Neuronal stem cell (in vitro differentiated cells): ENCODE measurements around the gene CDC42.

ENCODE experiments used
- DNase-seq: peaks from one replicate; pipeline ENCODE4 v3.0.0-alpha.2; 2013; ENCODE audit warnings: low spot score
- H2AFZ ChIP-seq: one replicate; pipeline ENCODE4 v1.6.1; 2013; ENCODE audit warnings: mild to moderate bottlenecking, low read length, inconsistent platforms
- H2AK5ac ChIP-seq: 2 replicates; pipeline ENCODE4 v1.6.1; 2013; ENCODE audit warnings: low read depth, mild to moderate bottlenecking, inconsistent platforms, low read length, moderate library complexity, mixed read lengths
- H2BK120ac ChIP-seq: 2 replicates; pipeline ENCODE4 v1.6.1; 2013; ENCODE audit warnings: low read depth, mild to moderate bottlenecking, inconsistent platforms, low read length, moderate library complexity, mixed read lengths
- H2BK12ac ChIP-seq: one replicate; pipeline ENCODE4 v1.6.1; 2013; ENCODE audit warnings: low read length, inconsistent platforms
- H2BK15ac ChIP-seq: 2 replicates; pipeline ENCODE4 v1.6.1; 2013; ENCODE audit warnings: mild to moderate bottlenecking, low read length, inconsistent platforms, mixed read lengths
- H2BK5ac ChIP-seq: one replicate; pipeline ENCODE4 v1.6.1; 2013; ENCODE audit warnings: inconsistent platforms, mild to moderate bottlenecking, low read length, moderate library complexity
- H3K14ac ChIP-seq: one replicate; pipeline ENCODE4 v1.6.1; 2013; ENCODE audit warnings: low read length, inconsistent platforms
- H3K18ac ChIP-seq: 2 replicates; pipeline ENCODE4 v1.6.1; 2013; ENCODE audit warnings: low read length, inconsistent platforms
- H3K23ac ChIP-seq: 2 replicates; pipeline ENCODE4 v1.6.1; 2013; ENCODE audit warnings: low read depth, mild to moderate bottlenecking, mixed read lengths, low read length, inconsistent platforms; ENCODE audit not compliant: poor library complexity
- H3K27ac ChIP-seq: replicated peaks from 3 replicates; pipeline ENCODE4 v1.5.1; 2013; ENCODE audit warnings: low read length, inconsistent platforms
- H3K27me3 ChIP-seq, 3 experiments: 2 replicates each; pipeline ENCODE4 v1.6.1; 2013; ENCODE audit warnings: low read length in 3 of 3, mild to moderate bottlenecking in 2 of 3, inconsistent platforms in 1 of 3, low read depth in 1 of 3, mixed read lengths in 1 of 3, moderate library complexity in 1 of 3; ENCODE audit not compliant: control insufficient read depth in 3 of 3, insufficient read depth in 3 of 3
- H3K36me3 ChIP-seq, 2 donors: replicated peaks in 1 of 2; 2 replicates each; pipeline ENCODE4 v1.6.1; 2013; ENCODE audit warnings: low read length in 2 of 2; ENCODE audit not compliant: control insufficient read depth in 2 of 2, insufficient read depth in 2 of 2
- H3K4ac ChIP-seq: 2 replicates; pipeline ENCODE4 v1.6.1; 2013; ENCODE audit warnings: inconsistent platforms, mild to moderate bottlenecking, low read length, moderate library complexity
- H3K4me1 ChIP-seq, 2 donors: 1 replicate in 1 of 2; 2 replicates in 1 of 2; pipeline ENCODE4 v1.6.1; 2013; ENCODE audit warnings: low read length in 2 of 2, low read depth in 1 of 2; ENCODE audit not compliant: control insufficient read depth in 2 of 2, insufficient read depth in 1 of 2
- H3K4me2 ChIP-seq: one replicate; pipeline ENCODE4 v1.6.1; 2013; ENCODE audit warnings: mild to moderate bottlenecking, low read length, inconsistent platforms; ENCODE audit not compliant: insufficient read depth, poor library complexity, severe bottlenecking
- H3K4me3 ChIP-seq, 2 donors: 2 replicates each; pipeline ENCODE4 v1.5.1; 2013; ENCODE audit warnings: low read length in 2 of 2, mild to moderate bottlenecking in 2 of 2, inconsistent platforms in 1 of 2, moderate library complexity in 1 of 2
- H3K79me1 ChIP-seq: one replicate; pipeline ENCODE4 v1.6.1; 2013; ENCODE audit warnings: low read depth, mild to moderate bottlenecking, inconsistent platforms, low read length, moderate library complexity
- H3K9ac ChIP-seq: one replicate; pipeline ENCODE4 v1.6.1; 2013; ENCODE audit warnings: mild to moderate bottlenecking, low read depth, low read length, inconsistent platforms; ENCODE audit not compliant: poor library complexity
- H3K9me3 ChIP-seq, 2 donors: replicated peaks in 1 of 2; 2 replicates each; pipeline versions ENCODE3 to v1.6.1; 2013; ENCODE audit warnings: low read length in 2 of 2, mild to moderate bottlenecking in 2 of 2, inconsistent platforms in 1 of 2, low read depth in 1 of 2, mixed read lengths in 1 of 2, moderate library complexity in 1 of 2; ENCODE audit not compliant: control insufficient read depth in 2 of 2, insufficient read depth in 1 of 2
- H4K8ac ChIP-seq: one replicate; pipeline ENCODE4 v1.6.1; 2013; ENCODE audit warnings: low read depth, mild to moderate bottlenecking, inconsistent platforms, low read length, moderate library complexity
- H4K91ac ChIP-seq: one replicate; pipeline ENCODE4 v1.6.1; 2013; ENCODE audit warnings: low read length, low read depth, mild to moderate bottlenecking, inconsistent platforms; ENCODE audit not compliant: poor library complexity
- WGBS, 2 donors: extraction: QIAGEN DNeasy Blood & Tissue Kit; methylation state at CpG; one replicate each; pipeline ENCODE4 v1.1.7; 2013; ENCODE audit warnings: missing lambda C conversion rate in 2 of 2, mixed read lengths in 1 of 2; ENCODE audit not compliant: insufficient read length in 2 of 2, insufficient replicate concordance in 1 of 2; ENCODE audit errors: extremely low coverage in 2 of 2; 5-methylcytosine and 5-hydroxymethylcytosine counted together

Gene CDC42

DNA sequence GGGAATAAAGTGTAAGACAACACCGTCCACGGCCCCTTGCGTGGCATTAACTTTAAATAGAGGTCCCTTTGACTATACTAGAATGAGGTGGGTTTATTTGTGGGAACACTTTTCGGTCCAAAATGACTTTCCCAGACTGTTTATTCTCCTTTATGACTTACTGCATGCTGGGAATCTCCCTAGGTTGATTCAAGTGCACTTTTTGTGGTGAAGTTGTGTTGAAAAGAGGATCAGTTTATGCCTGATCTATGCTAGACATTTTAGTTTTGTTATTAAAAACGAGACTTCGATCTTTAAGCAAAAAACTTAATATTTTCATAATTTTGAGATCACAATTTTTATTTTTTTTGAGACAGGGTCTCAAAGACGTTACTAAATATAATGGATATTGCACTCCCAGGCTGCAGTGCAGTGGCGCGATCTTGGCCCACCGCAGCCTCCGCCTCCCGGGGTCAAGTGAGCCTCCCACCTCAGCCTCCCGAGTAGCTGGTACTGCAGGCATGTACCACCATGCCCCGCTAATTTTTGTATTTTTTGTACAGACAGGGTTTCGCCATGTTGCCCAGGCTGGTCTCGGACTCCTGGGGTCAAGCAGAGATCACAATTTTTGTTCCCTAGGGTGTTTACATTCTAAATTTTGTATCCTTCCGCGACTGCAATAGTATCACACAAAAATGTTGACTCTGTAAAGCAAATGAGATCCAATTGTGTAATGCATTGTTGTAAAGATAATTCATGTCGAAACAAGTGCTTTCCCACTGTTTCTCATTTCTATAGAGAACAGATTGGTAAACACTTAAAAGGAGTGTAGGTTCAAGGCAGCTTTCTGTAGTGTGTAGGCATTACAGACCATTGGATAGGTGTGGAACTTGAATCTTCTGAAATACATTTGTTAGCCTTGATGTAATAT, 1.6 kb downstream of the CDC42 start:
- Histone ChIP-seq H3K36me3 (peaks cover 2 to 44% of the 10 kb centered on the region in 2 donors), H3K79me1 (peaks cover 2% of the 10 kb centered on the region), H4K91ac (no peak overlapping the region), H3K18ac (no peak overlapping the region), H2AFZ (no peak overlapping the region), H3K4me1 (peaks cover 4 to 6% of the 10 kb centered on the region in 2 donors), H3K27me3 (no peaks in the 10 kb centered on the region), H3K9ac (no peak overlapping the region), H4K8ac (no peak overlapping the region), H3K4me3 (peak overlapping the region; percentile 94 to 98), H3K14ac (no peak overlapping the region), H2BK12ac (no peak overlapping the region), H3K4me2 (peak overlapping the region; percentile 80), H2BK15ac (no peak overlapping the region), H2BK5ac (no peak overlapping the region), H2AK5ac (no peak overlapping the region), H3K4ac (no peak overlapping the region), H3K23ac (no peak overlapping the region), H3K9me3 (peaks cover 0 to 9% of the 10 kb centered on the region in 2 donors), H3K27ac (peak overlapping the region; percentile 94), H2BK120ac (no peak overlapping the region)
- WGBS, 2 donors = no CpG with 5 or more reads among the region's 19 CpGs
- DNase-seq = no peak

- Histone ChIP-seq H2BK120ac (no peak overlapping the region), H3K9ac (no peak overlapping the region), H3K4me3 (no peak overlapping the region), H3K4ac (no peak overlapping the region), H3K79me1 (peaks cover 2% of the 10 kb centered on the region), H3K18ac (no peak overlapping the region), H3K27ac (no peak overlapping the region), H3K9me3 (peaks cover 0 to 9% of the 10 kb centered on the region in 2 donors), H2AK5ac (no peak overlapping the region), H3K27me3 (no peaks in the 10 kb centered on the region), H4K91ac (no peak overlapping the region), H3K4me1 (peaks cover 4 to 6% of the 10 kb centered on the region in 2 donors), H3K36me3 (peaks cover 2 to 46% of the 10 kb centered on the region in 2 donors), H2AFZ (no peak overlapping the region), H2BK15ac (no peak overlapping the region), H2BK12ac (no peak overlapping the region), H4K8ac (no peak overlapping the region), H3K4me2 (no peak overlapping the region), H3K23ac (no peak overlapping the region), H3K14ac (no peak overlapping the region), H2BK5ac (no peak overlapping the region)
- no peak for DNase-seq
- WGBS, 2 donors = no CpG with 5 or more reads among the region's 6 CpGs
These were observed 3.0 kb downstream of the CDC42 start for GRCh38 chr1:22055463-22055862.

DNA sequence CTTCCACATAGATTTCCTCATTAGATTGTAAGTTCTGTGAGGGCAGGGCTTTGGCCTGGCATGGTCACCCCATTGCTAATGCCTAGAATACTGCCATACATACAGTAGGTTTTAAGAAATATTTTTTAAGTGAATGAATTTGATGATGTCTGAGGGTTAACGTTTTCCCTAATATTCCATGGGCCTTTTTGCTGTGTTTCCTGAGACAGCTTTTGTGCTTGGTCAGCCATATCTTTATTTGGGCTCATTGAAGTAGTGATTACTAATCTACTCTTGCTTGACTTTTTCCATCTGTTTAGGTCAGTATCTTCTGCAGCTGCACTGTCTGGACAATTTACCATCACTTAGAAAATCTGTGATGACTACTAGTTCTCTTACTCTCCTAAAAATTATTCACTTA, 3.5 kb downstream of the CDC42 start:
- Histone ChIP-seq H2AFZ (no peak overlapping the region), H3K27ac (no peak overlapping the region), H4K8ac (no peak overlapping the region), H2BK12ac (no peak overlapping the region), H3K9me3 (peaks cover 0 to 9% of the 10 kb centered on the region in 2 donors), H4K91ac (no peak overlapping the region), H3K4me2 (no peak overlapping the region), H3K18ac (no peak overlapping the region), H3K4me1 (peaks cover 4 to 6% of the 10 kb centered on the region in 2 donors), H3K36me3 (peaks cover 2 to 46% of the 10 kb centered on the region in 2 donors), H3K4me3 (no peak overlapping the region), H2BK5ac (no peak overlapping the region), H3K79me1 (peaks cover 2% of the 10 kb centered on the region), H3K27me3 (no peaks in the 10 kb centered on the region), H3K23ac (no peak overlapping the region), H3K9ac (no peak overlapping the region), H2AK5ac (no peak overlapping the region), H2BK15ac (no peak overlapping the region), H3K4ac (no peak overlapping the region), H2BK120ac (no peak overlapping the region), H3K14ac (no peak overlapping the region)
- no CpG with 5 or more reads among the region's 1 CpG for WGBS, 2 donors
- no peak for DNase-seq

DNA sequence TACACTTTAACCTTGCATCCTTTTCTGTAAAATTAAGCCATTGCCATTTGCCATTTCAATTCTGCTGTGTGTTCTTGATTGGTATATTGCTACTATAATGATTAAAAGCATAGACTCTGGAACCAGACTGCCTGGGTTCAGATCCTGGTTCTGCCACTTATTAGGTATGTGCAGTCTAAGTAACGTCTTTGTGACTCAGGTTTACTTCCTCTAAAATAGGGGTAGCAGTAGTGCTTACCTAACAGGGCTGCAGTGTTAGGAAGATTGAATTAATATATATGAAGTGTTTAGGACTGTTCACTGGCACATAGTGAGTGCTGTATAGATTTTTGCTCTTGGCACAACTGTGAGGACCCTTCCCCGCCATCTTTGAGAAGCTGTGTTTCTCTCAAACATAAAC, 4.4 kb downstream of the CDC42 start:
- Histone ChIP-seq H2AK5ac (no peak overlapping the region), H3K4me2 (no peak overlapping the region), H3K27me3 (no peaks in the 10 kb centered on the region), H4K8ac (no peak overlapping the region), H4K91ac (no peak overlapping the region), H3K18ac (no peak overlapping the region), H3K23ac (no peak overlapping the region), H2BK15ac (no peak overlapping the region), H3K27ac (no peak overlapping the region), H3K4me1 (peaks cover 4 to 6% of the 10 kb centered on the region in 2 donors), H3K14ac (no peak overlapping the region), H2BK5ac (no peak overlapping the region), H3K4ac (no peak overlapping the region), H3K4me3 (no peak overlapping the region), H3K79me1 (peaks cover 2% of the 10 kb centered on the region), H3K9ac (no peak overlapping the region), H3K9me3 (peaks cover 0 to 9% of the 10 kb centered on the region in 2 donors), H2BK12ac (no peak overlapping the region), H3K36me3 (peaks cover 2 to 46% of the 10 kb centered on the region in 2 donors), H2BK120ac (no peak overlapping the region), H2AFZ (no peak overlapping the region)
- no CpG with 5 or more reads among the region's 2 CpGs for whole genome bisulfite sequencing, 2 donors
- DNase-seq = no peak
